ENCODE measurements around the gene CANT1. TPM values are rescaled to one million over a fixed set of nuclear protein-coding genes. Genes with fewer than 3 reads are reported as not detected.

The CANT1 gene
- total RNA-seq, 1 experiment from 2014 or later = 54.2 TPM

DNA sequence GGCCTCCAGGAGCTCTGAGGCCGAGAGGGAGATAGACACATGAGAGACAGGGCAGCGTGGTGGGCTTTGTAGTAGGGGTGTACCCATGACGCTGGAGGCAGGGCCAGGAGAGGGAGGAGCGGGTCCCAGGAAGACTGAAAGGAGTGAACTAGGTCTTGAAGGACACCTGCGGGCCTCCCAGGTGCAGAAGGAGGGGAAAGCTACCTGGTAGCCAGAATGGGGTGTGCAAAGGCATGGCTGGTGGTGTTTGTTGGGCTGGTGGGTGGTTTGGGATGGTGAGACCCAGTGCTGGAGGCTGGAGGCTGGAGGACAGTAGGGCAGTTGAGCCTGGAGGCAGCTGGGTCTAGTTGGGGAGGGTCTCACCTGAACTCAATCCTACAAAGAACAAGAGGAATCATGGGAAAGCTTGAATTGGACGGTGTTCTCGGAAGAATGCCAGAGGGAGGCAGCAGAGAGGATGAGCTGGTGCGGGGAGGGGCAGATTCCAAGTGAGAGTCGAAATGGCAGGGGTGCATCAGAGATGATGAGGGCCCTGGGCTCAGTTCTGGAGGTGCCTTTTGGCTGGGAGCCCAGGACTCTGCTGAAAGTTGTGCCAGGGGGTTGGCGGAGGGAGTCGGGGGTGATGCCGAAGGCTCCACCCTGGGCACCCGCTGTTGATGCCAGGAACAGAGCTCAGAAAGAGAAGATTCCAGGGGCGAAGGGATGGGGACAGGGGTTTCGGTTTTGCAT, 35.6 kb upstream of the CANT1 start:
- Histone ChIP-seq H3K4me3 (ENCODE audit: low read depth, low read length, poor library complexity, severe bottlenecking) (no peak overlapping the region), H3K27me3 (replicated peaks; ENCODE audit: insufficient read depth, low read depth, low read length, poor library complexity) (no peaks in the 10 kb centered on the region), H3K9me3 (ENCODE audit: low read depth, low read length, poor library complexity, severe bottlenecking) (no peaks in the 10 kb centered on the region), H3K36me3 (ENCODE audit: insufficient read depth, low read length, poor library complexity, severe bottlenecking) (no peaks in the 10 kb centered on the region), H3K4me1 (ENCODE audit: insufficient read depth, low read length, poor library complexity, severe bottlenecking) (peaks cover 14% of the 10 kb centered on the region), H3K27ac (ENCODE audit: low read depth, low read length, poor library complexity, severe bottlenecking) (no peak overlapping the region)
- POLR2A ChIA-PET (ENCODE audit: low non-redundant PET) = no interaction called here
- DNase-seq (ENCODE audit: low spot score) = no peak
- intact Hi-C loops (cut with micrococcal nuclease; ENCODE audit: unreplicated experiment) = loop anchor here (5.0 kb wide), 1 partner anchor 37 kb away; no protein-coding TSS in a partner anchor
- no TSS peak for BruUV-seq (replicated peaks)
- CTCF ChIA-PET = interaction anchor here (0.5 to 1.8 kb wide), 10 partner anchors 17 to 347 kb away, joined by 3 to 7 read pairs (median 4); partner anchors contain the start of gene CANT1
- TF ChIP-seq EZH2 (IDR thresholded peaks at IDR 0.05; ENCODE audit: borderline replicate concordance, low read depth, low read length, poor library complexity, severe bottlenecking) = no peak
- TF ChIP-seq, protein P1, sequence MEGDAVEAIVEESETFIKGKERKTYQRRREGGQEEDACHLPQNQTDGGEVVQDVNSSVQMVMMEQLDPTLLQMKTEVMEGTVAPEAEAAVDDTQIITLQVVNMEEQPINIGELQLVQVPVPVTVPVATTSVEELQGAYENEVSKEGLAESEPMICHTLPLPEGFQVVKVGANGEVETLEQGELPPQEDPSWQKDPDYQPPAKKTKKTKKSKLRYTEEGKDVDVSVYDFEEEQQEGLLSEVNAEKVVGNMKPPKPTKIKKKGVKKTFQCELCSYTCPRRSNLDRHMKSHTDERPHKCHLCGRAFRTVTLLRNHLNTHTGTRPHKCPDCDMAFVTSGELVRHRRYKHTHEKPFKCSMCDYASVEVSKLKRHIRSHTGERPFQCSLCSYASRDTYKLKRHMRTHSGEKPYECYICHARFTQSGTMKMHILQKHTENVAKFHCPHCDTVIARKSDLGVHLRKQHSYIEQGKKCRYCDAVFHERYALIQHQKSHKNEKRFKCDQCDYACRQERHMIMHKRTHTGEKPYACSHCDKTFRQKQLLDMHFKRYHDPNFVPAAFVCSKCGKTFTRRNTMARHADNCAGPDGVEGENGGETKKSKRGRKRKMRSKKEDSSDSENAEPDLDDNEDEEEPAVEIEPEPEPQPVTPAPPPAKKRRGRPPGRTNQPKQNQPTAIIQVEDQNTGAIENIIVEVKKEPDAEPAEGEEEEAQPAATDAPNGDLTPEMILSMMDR (conservative IDR thresholded peaks at IDR 0.05; ENCODE audit: low read depth, low read length) = no peak

DNA sequence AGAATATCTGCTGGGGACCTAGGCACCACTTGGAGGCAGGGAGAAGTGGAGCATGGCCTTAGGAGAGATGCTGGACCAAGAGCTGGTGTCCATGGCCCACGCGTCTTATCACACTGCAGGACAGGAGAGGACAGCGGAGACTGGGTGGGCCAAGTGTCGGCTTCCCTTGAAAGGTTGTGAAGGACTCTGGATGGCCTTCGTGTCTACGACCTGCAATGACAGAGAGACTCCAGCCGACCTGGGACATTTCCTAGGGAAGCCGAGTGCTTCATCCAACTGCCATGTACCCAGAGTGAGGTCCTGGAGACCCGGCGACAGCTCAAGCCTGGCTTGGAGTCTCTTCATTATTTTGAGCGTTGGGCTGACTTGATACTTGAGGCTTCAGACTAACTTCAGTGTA, 34.9 kb upstream of the CANT1 start:
- Histone ChIP-seq H3K4me1 (ENCODE audit: insufficient read depth, low read length, poor library complexity, severe bottlenecking) (peaks cover 14% of the 10 kb centered on the region), H3K27me3 (replicated peaks; ENCODE audit: insufficient read depth, low read depth, low read length, poor library complexity) (no peaks in the 10 kb centered on the region), H3K27ac (ENCODE audit: low read depth, low read length, poor library complexity, severe bottlenecking) (no peak overlapping the region), H3K4me3 (ENCODE audit: low read depth, low read length, poor library complexity, severe bottlenecking) (no peak overlapping the region), H3K9me3 (ENCODE audit: low read depth, low read length, poor library complexity, severe bottlenecking) (no peaks in the 10 kb centered on the region), H3K36me3 (ENCODE audit: insufficient read depth, low read length, poor library complexity, severe bottlenecking) (no peaks in the 10 kb centered on the region)
- ChIA-PET POLR2A (ENCODE audit: low non-redundant PET) (interaction anchor here (0.6 kb wide), 1 partner anchor 377 kb away, joined by 7 read pairs; no protein-coding TSS in a partner anchor), CTCF (interaction anchor here (0.5 to 1.8 kb wide), 2 partner anchors 43 to 50 kb away, joined by 7 to 9 read pairs; no protein-coding TSS in a partner anchor)
- TF ChIP-seq, protein P1 (conservative IDR thresholded peaks at IDR 0.05; ENCODE audit: low read depth, low read length) = no peak
- no peak for TF ChIP-seq EZH2 (IDR thresholded peaks at IDR 0.05; ENCODE audit: borderline replicate concordance, low read depth, low read length, poor library complexity, severe bottlenecking)
- BruUV-seq (replicated peaks) = no TSS peak
- DNase-seq (ENCODE audit: low spot score) = no peak
- intact Hi-C loops (cut with micrococcal nuclease; ENCODE audit: unreplicated experiment) = no loop called here

DNA sequence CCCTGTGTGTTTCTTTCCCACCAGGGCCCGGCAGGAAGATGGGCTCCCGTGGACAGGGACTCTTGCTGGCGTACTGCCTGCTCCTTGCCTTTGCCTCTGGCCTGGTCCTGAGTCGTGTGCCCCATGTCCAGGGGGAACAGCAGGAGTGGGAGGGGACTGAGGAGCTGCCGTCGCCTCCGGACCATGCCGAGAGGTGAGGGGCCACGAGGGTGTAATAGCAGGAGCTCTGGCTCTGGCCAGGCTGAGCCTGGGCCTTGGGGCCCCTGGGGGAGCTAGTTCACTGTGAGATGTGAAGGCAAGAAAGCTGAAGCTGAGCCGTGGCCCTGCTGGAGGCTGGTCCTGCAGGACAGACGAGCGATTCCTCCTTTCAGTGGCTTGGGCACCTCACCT, 34.4 kb upstream of the CANT1 start:
- Histone ChIP-seq H3K36me3 (ENCODE audit: insufficient read depth, low read length, poor library complexity, severe bottlenecking) (no peaks in the 10 kb centered on the region), H3K27me3 (replicated peaks; ENCODE audit: insufficient read depth, low read depth, low read length, poor library complexity) (no peaks in the 10 kb centered on the region), H3K9me3 (ENCODE audit: low read depth, low read length, poor library complexity, severe bottlenecking) (no peaks in the 10 kb centered on the region), H3K4me3 (ENCODE audit: low read depth, low read length, poor library complexity, severe bottlenecking) (no peak overlapping the region), H3K4me1 (ENCODE audit: insufficient read depth, low read length, poor library complexity, severe bottlenecking) (peaks cover 14% of the 10 kb centered on the region), H3K27ac (ENCODE audit: low read depth, low read length, poor library complexity, severe bottlenecking) (no peak overlapping the region)
- intact Hi-C loops (cut with micrococcal nuclease; ENCODE audit: unreplicated experiment) = no loop called here
- TF ChIP-seq, protein P1 (conservative IDR thresholded peaks at IDR 0.05; ENCODE audit: low read depth, low read length) = no peak
- no peak for TF ChIP-seq EZH2 (IDR thresholded peaks at IDR 0.05; ENCODE audit: borderline replicate concordance, low read depth, low read length, poor library complexity, severe bottlenecking)
- BruUV-seq (replicated peaks) = no TSS peak
- DNase-seq (ENCODE audit: low spot score) = no peak
- CTCF ChIA-PET = interaction anchor here (0.7 to 0.8 kb wide), 2 partner anchors 17 to 44 kb away, joined by 3 to 7 read pairs; no protein-coding TSS in a partner anchor
- POLR2A ChIA-PET (ENCODE audit: low non-redundant PET) = interaction anchor here (0.6 kb wide), 1 partner anchor 378 kb away, joined by 7 read pairs; no protein-coding TSS in a partner anchor
